DLD1 (cell line): ENCODE measurements around the gene FBN2.
"Not testable (repeated sequence)": the region's sequence is repeated elsewhere in the genome, so short reads cannot be mapped to it uniquely, and the experiment has no call there.

Experiments
- in situ Hi-C: cut with HindIII; loops from 2 replicates; pipeline ENCODE4 v1.10.0; 2017; ENCODE audit warnings: low sequenced_read_pairs

Gene FBN2

DNA sequence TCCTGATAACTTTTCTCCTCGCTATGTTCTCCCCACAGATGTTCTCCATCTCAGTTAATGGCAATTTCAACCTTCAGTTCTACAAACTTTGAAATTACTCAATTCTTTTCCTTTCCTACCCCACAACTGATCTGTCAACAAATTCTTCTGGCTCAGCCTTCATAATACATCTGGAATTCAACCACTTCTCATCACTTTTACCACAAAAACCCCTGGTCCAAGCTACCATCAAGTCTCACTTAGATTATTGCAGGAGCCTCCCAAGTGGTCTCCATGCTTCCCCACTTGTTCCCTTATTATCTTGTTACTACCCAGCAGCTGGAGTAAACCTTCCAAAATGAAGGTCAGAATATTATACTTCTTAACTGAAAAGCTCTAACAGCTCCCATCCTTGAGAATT lies 110.1 kb downstream of the FBN2 start:
- in situ Hi-C loops, result no loop called here

DNA sequence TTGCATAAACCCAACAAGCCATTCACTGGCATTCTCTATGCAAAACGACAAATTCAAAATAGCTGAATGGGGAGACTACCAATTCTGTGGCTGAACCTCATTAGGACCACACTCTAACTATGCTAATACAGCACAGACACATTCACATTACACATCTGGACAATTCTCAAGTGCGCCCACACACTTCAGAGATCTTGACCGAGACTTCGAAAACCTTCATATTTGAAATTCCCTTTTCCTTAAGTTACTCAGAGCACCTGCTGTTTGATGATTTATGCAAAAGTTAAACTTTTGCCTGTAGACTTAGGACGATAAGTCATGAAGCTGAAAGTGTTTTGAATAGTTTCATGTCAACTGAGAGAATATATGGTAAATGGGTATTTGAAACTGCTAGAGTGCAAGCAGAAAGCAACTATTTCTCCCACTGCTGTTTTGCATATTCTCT lies 111.9 kb downstream of the FBN2 start:
- in situ Hi-C loops, result no loop called here

DNA sequence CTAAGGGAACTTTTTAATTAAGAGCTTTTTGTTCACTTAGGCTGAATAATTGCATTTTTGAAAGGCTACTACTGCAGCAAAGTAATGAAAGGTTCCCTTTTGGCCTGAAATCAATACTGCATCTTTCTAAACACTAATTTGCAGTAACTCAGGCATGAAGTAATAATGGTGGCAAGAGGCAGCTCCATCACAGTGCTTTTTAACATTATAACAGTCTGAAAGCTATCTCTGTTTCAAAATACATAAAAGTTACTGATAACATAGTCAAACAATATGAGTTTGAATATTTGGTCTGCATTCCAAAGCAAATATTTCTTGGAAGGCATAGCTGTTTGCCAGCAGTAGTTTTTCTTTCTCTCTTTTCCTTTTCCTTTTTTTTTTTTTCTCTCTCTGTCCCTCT lies 113.4 kb downstream of the FBN2 start:
- in situ Hi-C loops, result no loop called here

DNA sequence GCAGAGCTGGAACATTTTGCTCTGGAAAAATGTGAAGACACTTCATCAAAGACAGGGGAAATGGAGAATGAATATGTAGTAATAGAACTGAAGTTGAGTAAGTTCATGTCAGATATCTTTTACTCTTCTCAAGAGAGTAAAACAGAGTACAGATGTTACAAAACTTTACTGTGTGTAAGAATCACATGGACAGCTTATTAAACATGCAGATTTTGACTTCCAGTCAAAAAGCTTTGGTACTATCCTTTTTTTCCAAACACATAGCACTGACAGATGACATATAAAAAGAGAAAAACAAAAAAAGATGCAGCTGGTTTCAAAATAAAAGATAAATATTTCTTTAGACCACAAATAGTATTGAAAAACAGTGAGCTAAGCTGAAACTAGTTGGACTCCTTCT lies 115.4 kb downstream of the FBN2 start:
- in situ Hi-C loops, result no loop called here

DNA sequence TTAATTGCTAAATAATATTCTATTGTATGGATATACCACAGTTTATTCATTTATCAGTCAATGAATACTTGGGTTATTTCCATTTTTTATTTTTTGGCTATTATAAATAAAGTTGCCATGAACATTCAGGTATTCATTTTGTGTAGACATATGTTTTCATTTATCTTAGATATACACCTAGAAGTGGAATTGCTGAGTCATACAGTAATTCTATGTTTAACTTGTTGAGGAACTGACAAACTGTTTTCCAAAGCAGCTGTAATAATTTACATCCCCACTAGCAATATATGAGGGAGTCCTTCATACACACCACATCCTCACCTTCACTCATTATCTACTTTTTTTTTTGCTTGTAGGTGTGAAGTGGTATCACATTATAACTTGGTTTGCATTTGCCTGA lies 123.6 kb downstream of the FBN2 start:
- in situ Hi-C loops, result no loop called here

DNA sequence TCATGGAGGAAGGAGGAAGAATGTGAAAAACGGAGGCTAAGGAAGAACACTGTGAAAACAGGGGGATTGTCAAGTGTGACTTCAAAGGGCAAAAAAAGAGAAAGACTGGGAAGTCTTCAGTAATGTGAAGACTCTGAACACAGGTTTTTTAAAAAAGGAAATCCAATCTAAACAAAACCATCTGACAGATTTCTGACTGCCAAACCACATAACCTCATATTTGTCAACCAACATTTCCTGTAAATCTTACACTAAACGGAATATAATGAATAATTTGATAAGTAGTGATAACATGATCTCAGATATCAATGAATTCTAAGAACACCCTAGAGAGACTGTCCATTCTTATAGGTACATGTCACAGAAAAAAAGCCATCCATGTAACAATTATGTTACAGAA lies 124.7 kb downstream of the FBN2 start:
- in situ Hi-C loops, result no loop called here

DNA sequence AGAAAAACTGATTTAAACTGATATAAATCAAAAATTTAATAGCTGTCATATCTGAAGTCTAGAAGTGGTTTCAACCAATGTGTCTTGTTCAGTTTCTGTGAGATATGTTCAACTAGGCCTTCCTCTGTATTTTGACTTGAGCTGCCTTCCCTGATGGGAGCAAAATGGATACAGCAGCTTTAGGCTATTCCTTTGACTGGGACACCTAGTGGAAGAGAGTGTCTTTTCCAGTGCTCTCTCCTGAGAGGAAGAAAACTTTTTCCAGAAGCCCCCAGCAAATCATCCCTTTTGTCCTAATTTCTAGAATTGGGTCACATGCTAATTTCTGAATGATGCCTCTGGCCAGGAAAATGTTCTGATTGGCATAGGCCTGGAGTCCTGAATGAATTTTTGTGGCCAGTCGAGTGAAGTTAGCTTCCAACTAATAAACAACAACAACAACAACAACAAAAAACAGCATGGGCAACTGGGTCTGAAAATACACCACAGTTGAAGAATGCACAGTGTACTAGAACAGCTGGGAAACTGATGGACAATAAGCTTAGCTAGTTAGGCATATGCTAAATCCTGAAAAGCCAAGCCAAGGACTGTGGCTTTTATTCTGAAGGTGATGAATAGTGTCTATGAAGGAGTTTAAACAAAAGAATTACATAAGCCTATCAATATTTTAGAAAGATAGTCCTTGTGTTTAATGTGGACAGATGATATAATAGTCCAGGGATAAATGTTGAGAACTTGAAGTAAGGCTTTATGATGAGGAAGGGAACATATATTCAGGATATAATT lies 125.7 kb downstream of the FBN2 start:
- in situ Hi-C loops, result no loop called here

DNA sequence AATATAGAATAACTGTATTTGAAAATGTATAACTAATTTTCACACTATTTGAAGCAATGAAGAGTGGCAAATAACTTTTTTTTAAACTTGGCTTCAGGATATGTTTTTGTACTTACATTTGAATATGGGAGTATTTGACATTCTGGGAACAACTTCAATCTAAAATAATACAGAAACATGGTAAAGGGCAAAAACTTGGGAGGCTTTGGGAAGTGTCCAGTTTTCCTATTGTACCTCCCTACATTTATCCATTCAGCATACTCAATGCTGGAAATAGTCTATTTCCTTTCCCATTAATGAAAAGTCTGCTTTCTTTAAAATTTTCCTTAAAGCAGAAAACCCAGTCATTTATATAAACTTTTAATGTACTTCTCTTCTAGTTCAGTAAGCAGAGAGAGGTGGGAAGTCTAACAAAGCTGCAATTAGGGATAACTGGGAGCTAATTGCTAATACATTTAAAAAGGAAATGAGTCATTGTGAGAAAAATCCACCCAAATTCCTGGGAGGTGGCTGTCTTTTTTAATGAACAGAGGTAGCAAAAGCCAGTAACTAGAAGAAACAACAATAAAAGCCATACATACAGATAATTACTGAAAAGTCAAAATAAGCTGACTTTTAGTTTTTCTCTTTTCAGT lies 128.8 kb downstream of the FBN2 start:
- in situ Hi-C loops, result no loop called here

DNA sequence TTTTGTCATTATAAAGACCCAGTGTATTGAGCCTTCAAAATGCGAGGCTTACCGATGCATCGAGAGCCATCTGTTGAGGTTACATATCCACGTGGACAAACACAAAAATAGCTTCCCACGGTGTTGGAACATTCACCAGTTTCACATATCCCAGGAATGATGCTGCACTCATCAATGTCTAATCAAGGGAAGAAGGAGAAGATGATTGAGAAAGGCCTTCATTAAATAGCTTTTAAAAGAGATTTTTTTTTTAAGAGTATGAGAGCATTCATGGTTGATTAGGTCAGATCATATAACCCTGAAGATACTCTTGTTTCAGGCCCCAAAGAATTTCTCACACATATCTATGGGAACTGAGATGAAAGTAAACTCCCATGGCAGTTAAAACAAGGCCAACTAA lies 129.4 kb downstream of the FBN2 start:
- in situ Hi-C loops, result no loop called here

DNA sequence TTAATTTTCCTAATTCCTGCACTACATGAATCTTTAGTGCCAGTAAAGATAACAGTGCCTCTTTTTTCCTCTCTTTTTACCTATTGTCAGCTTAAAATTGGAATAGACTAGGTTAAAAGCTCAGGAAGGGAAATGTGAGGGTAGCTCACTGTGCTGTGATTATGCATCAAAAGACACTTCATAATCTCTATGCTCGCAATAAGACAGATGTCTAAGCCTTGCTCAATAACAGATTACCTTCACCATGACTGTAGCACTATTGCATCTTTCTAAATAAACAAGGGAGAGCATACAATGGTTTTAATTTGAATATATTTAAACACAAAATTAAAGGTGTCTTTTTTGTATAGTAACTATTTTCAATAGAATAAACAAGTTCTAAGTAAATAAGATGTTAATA lies 130.1 kb downstream of the FBN2 start:
- in situ Hi-C loops, result no loop called here

DNA sequence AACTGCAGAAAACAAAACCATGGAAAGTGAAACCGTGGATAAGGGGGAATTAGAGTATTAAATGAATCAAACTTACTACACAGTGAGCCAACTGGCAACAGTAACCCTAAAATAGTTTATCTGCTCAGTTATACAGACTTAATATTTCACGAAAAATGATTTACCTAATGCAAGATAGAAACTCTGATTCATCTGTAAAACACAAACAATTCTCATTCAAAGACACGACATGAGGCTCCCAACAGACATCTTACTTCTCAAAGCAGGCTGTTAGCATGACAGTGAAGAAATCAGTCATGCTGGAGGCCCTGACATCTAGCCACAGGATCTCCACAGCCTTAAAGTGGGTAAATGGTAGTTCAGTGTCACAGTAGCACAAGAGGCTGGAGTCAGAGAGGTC lies 131.2 kb downstream of the FBN2 start:
- in situ Hi-C loops, result no loop called here

DNA sequence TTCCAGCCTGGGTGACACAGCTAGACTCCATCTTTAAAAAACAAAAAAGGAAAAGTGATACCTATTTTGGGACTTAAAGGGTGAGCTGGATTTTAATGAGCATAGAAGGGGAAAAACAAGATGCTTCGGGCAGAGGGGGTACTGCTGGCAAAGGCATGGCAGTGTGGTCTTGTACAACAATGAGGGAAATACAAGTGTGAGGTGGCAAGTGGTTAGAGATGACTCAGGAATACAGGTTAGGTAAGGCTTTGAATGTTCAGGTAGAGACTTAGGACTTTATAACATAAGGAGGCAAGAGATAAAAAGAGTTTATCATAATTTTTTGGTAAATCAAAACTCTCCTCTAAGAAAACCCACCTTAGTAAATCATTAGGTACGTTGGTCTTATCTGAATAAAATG lies 132.9 kb downstream of the FBN2 start:
- in situ Hi-C loops, result no loop called here

DNA sequence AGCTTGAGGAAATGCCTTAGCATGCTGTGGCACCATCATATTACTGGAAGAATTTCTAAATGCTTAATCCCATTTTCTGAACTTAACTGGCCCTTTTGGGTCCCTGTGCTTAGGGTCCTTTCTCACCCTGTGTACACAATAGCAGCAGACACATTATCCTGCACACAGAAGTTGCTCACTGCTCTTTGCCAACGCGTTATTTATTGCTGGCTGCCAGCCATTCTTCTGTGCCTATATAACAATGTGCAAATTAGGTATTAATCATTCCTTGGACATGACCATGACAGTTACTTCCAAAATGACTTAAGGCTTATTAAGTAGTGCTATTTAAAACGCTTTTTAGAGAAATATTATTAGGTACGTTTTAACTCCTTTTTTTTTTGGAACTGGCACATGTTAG lies 134.7 kb downstream of the FBN2 start:
- in situ Hi-C loops, result no loop called here

DNA sequence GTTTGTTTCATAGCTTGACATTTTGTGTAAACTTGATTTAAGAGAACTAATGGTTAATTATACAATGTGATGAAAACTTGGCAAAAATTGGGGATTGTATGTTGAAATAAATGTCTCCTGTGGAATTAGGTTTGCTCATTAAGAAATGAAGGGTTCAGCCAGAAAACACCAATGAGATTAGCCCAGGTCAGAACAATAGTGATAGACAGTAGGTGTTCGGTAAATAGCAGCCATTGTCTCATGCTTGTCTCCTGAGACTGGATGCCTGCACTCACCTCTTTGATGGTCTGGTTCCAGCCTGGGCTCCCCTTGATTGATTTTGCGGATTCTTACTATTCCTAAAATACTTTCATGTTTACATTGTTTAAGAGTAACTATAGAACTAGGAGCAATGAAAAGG lies 135.5 kb downstream of the FBN2 start:
- in situ Hi-C loops, result no loop called here

DNA sequence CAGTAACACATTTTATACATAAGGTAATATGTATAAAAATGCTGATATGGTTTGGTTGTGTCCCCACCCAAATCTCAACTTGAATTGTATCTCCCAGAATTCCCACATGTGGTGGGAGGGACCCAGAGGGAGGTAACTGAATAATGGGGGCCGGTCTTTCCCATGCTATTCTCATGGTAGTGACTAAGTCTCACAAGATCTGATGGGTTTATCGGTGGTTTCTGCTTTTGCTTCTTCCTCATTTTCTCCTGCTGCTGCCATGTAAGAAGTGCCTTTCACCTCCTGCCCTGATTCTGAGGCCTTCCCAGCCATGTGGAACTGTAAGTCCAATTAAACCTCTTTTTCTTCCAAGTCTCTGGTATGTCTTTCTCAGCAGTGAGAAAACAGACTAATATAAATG lies 137.3 kb downstream of the FBN2 start:
- in situ Hi-C loops, result not testable (repeated sequence)

DNA sequence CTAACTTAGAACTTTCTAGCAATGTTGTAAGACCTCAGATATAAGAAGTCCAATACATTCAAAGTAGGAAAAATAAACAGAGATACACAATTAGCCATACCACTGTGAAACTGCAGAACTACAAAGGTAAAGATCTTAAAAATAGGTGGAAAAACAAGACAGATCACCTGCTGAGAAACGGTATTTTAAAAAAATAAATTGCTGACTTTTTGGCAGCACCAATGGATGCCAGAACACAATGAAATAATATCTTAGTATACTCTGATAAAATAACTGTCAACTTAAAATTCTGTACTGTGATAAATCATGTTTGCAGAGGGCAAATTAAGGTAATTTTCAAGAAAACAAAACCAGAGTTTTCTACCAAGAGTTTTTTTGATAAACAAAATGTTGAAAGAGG lies 138.9 kb downstream of the FBN2 start:
- in situ Hi-C loops, result no loop called here

DNA sequence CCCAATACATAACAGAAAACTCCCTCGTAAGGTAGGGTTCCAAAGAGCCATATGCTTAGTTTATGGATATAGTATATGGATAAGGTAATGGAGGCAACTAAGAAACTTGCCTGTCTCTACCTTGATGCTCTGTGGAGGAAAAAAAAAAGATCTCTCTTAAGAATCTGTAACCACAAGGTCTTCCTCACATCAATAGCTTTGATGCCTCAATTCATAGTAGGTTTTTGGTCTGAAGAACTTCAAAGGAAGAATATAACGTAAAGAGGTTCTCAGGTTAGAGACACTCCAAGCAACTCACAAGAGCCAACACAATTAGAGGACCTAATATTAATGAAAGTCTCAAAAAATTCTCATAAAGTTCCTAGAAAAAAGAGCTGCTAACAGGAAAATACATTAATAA lies 140.2 kb downstream of the FBN2 start:
- in situ Hi-C loops, result no loop called here

DNA sequence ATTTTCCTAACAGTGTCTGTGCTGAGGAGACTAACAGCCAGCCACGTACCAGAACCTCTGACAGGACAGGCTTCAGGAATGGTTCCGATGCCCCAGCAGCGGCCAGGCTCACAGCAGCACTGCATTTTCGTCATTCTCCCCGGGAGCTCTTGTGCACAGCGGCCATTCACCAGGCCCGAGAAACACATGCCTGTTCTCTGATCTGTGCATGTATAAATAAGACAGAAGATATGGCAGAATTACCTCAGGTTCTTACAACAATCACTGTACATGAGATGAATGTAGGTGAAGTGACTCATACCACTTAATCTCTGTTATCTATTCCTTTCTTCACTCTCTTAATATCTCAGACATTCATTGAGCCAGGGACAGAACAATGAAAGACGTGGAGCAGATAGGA lies 143.0 kb downstream of the FBN2 start:
- in situ Hi-C loops, result no loop called here

DNA sequence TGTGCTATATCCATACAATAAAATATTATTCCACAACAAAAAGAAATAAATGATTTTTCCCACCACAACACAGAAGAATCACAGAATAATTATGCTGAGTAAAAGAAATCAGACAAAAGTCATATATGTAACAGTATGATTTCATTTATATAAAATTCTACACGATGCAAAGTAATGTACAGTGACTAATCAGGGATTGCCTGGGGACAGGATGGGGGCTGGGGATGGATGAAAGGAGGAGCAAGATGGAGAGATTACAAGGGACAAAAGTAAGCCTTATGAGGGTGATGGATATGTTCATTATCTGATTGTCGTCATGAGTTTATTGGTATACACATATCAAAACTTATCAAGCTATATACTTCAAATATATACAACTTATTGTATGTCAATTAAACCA lies 154.0 kb downstream of the FBN2 start:
- in situ Hi-C loops, result no loop called here

DNA sequence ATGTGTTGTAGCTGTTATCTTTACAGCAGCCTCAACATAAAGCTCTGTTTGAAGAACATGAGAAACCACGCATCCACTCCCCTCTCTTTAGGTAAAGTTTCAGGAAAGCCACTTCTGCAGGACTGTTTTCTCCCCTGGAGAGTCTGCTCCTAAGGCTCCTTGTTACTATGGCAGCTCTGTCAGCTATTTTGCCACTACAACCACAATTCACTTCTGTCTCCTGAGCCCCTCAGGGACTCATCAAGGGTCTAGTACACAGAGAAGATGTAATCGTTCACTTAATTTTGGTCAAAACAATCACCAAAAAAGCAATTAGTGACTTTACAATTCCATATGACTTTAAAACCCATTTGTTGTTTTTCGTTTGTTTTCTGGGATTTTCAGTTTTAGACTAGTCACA lies 157.7 kb downstream of the FBN2 start:
- in situ Hi-C loops, result no loop called here

DNA sequence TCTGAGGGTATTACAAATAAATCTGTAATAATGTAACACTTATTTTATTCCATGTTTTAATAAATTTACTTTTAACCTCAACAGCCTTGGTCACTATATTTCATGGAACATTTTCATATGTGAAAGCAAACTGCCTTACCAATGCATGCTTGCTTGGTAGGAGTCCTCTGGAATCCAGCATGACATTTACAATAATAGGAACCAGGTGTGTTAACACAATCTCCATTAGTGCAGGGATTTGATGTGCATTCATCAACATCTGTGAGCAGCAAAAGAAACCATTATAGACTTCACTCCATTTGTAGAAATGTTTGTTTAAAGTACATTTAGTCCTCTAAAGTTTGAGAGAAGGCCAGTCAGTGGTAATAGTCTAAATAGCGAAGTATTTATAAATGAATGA lies 159.4 kb downstream of the FBN2 start:
- in situ Hi-C loops, result no loop called here

DNA sequence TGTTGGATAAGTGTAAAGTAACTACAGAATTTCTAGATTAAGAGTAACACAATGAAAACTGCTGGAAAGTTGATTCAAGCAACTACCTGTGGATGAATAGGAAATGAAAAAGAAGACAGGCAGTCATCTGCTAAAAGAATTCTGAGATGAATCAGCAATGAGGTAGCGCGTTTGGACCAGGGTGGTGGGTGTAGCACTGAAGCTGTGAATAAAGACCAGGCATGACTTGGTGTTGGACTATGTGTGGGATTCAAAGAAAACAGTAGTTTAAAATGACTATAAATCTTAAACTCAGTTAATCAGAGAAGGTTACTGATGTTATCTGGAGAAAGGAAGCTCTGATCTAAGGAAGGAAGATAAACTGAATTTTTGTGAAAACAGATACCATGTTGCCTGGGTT lies 159.8 kb downstream of the FBN2 start:
- in situ Hi-C loops, result no loop called here

DNA sequence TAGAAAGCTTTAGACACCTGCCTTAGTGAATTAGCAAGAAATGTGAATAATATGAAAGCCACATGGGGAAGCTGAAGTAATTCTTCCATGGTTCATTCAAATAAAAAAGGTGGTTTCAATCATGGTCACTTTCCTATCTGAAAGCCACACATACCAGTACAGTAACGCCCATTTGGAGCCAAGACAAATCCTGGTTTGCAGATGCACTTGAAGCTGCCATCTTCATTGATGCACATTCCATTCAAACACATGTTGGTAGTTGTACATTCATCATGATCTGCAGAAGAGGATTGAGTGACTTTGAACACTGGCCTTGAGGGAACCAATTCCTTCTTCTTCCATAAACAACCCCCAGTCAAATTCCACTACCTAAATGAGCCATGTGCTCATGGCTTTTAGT lies 161.5 kb downstream of the FBN2 start:
- in situ Hi-C loops, result no loop called here
